Upper lobe of left lung (tissue), 6 donors: Measurements from ENCODE around the gene PRKCQ. TPM values are rescaled to one million over a fixed set of nuclear protein-coding genes. Genes with fewer than 3 reads are reported as not detected.

Experiments
- ATAC-seq, 2 donors: fragments of 200-7000 bp; cut with Tn5 transposase; one replicate each; pipeline ENCODE4 v1.9.1; 2022; ENCODE audit warnings: mild to moderate bottlenecking in 2 of 2, moderate library complexity in 2 of 2; ENCODE audit not compliant: low FRiP score in 2 of 2
- DNase-seq, 2 donors: peaks; one replicate each; pipeline ENCODE4 v3.0.0-alpha.2; 2019 to 2020
- H3K27ac ChIP-seq, 4 donors: fragments of 200-600 bp; sonication (generic); one replicate each; pipeline ENCODE4 v1.5.1; 2016 to 2019
- H3K27me3 ChIP-seq, 4 donors: fragments of 200-600 bp; sonication (generic); one replicate each; pipeline ENCODE4 v1.5.1; 2017 to 2019
- H3K36me3 ChIP-seq, 4 donors: fragments of 200-600 bp; sonication (generic); one replicate each; pipeline ENCODE4 v1.5.1; 2016 to 2019
- H3K4me1 ChIP-seq, 4 donors: fragments of 200-600 bp; sonication (generic); one replicate each; pipeline ENCODE4 v1.5.1; 2018 to 2019
- H3K4me3 ChIP-seq, 4 donors: fragments of 200-600 bp; sonication (generic); one replicate each; pipeline ENCODE4 v1.5.1; 2017 to 2019; ENCODE audit warnings: mild to moderate bottlenecking in 2 of 4, moderate library complexity in 1 of 4
- H3K9me3 ChIP-seq, 4 donors: fragments of 200-600 bp; sonication (generic); one replicate each; pipeline ENCODE4 v1.5.1; 2018 to 2019
- EP300 ChIP-seq, 4 donors: sonication (generic); formaldehyde crosslinking; IDR thresholded peaks; one replicate each; pipeline ENCODE4 v1.5.1; 2017; ENCODE audit warnings: antibody characterized with exemption in 4 of 4, control low read depth in 2 of 4
- POLR2A ChIP-seq, 4 donors: fragments of 450-650 bp; IDR thresholded peaks; one replicate each; pipeline ENCODE4 v1.5.1; 2016 to 2017; ENCODE audit warnings: antibody characterized with exemption in 4 of 4, mild to moderate bottlenecking in 2 of 4
- POLR2AphosphoS5 ChIP-seq, 2 donors: sonication (generic); formaldehyde crosslinking; IDR thresholded peaks; one replicate each; pipeline ENCODE4 v1.5.1; 2017; ENCODE audit warnings: antibody characterized with exemption in 2 of 2
- WGBS, 2 donors: methylation state at CpG; one replicate each; pipeline ENCODE4 v1.1.5; 2017 to 2018; 5-methylcytosine and 5-hydroxymethylcytosine counted together
- total RNA-seq, 6 donors: library from RNA; depleted of rRNA in 4 of 6; stranded (reverse); fragments of >200 nt in 4 of 6; gene quantifications; one replicate each; pipeline versions ENCODE4 v1.1.0 to v1.2.1, GENCODE V29; 2016 to 2021
- TF ChIP-seq, protein P1 (sequence below), 6 experiments: fragments of 450-650 bp in 4 of 6; fragments of 200-600 bp in 2 of 6; sonication (generic) in 2 of 6; IDR thresholded peaks; one replicate each; pipeline ENCODE4 v1.5.1; 2016 to 2019; ENCODE audit warnings: antibody characterized with exemption in 6 of 6
- donor health status: DM: no; HTN: no; CAD: no; lungs with moderate emphysema.
- donor health status: DM: no; HTN: yes; CAD: no; lungs with severe emphysema.

Gene PRKCQ
- total RNA-seq, 6 donors from 2014 or later = 6.5 to 16.8 (median 11.2) TPM

DNA sequence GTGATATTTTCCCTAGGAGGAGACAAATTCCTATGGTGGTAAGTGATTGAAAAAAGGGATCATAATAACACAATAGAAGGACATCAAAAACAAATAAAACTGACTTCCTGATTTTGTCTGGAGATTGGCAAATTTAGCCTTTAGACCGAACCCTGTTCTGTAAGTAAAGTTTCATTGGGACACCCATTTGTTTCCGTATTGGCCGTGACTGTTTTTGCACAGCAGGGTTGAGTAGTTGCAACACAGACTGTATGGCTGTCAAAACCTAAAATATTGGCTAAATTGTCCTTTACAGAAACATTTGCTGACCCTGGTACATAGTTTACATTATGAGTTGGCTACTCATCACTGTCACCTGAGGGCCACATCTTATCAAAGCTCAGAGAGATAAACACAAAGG is 168.6 kb downstream of the PRKCQ start:
- TF ChIP-seq, protein P1, sequence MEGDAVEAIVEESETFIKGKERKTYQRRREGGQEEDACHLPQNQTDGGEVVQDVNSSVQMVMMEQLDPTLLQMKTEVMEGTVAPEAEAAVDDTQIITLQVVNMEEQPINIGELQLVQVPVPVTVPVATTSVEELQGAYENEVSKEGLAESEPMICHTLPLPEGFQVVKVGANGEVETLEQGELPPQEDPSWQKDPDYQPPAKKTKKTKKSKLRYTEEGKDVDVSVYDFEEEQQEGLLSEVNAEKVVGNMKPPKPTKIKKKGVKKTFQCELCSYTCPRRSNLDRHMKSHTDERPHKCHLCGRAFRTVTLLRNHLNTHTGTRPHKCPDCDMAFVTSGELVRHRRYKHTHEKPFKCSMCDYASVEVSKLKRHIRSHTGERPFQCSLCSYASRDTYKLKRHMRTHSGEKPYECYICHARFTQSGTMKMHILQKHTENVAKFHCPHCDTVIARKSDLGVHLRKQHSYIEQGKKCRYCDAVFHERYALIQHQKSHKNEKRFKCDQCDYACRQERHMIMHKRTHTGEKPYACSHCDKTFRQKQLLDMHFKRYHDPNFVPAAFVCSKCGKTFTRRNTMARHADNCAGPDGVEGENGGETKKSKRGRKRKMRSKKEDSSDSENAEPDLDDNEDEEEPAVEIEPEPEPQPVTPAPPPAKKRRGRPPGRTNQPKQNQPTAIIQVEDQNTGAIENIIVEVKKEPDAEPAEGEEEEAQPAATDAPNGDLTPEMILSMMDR (IDR thresholded peaks at IDR 0.05) = no peak
- no peak for TF ChIP-seq EP300 (IDR thresholded peaks at IDR 0.05)
- Histone ChIP-seq H3K4me3 (no peak overlapping the region), H3K4me1 (peaks cover 6 to 14% (median 10%) of the 10 kb centered on the region in 4 donors), H3K27me3 (no peaks in the 10 kb centered on the region), H3K36me3 (no peaks in the 10 kb centered on the region), H3K27ac (no peak overlapping the region), H3K9me3 (no peaks in the 10 kb centered on the region)
- WGBS, 2 donors = 50 to 56% methylated on average over 3 of the region's 3 CpGs
- ATAC-seq (peak in 1 of 2 donors; percentile 24), DNase-seq (no peak)

DNA sequence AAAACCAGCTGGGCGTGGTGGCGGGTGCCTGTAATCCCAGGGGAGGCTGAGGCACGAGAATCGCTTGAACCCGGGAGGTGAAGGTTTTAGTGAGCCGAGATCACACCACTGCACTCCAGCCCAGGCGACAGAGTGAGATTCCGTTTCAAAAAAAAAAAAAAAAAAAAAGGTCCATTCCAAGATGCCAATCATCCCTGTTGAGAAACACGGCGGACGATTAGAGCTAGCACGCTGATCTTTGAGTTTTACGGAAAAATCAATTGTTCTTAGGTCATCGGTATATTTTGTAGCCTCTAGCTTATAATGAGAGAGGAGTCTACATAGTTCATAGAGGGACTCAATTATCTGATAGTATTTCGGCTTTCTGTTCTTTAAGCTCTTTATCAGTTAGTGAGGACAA is 169.2 kb downstream of the PRKCQ start:
- ATAC-seq = no peak
- 94 to 96% methylated on average over 15 of the region's 15 CpGs for WGBS, 2 donors
- H3K27ac ChIP-seq = peak overlapping the region; percentile 31 to 65 (median 56)

DNA sequence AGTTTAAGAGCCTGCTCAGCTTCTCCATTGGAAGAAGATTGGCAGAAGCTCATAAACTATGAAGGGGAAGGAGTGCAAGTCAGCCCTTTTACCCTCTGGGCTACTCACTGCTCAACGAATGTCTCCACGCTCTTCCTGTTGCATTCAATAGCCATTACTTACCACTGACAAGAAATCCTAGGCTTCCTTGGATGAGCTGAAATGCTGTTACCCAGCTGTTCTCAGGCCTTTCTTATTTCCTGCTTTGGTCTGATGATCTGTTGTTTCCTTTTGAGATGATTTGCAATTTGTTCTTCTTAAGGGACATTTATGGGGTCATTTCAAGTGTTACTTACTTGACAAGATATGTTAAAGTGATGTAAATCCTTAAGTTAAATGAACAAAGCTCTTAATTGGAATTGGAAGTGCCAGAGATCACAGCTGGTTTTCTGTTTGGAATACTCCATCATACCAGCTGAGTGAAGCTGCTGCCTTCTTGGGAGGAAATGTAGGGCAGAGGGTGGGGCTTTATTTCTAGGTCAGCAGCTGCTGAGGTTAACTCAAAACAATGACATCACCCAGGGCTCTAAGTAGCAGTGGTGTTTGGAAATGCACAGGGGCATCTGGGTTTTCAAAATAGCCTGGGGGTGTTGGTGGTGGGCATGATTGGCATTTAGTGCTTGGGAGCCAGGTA is 170.0 kb downstream of the PRKCQ start:
- WGBS, 2 donors = 44 to 54% methylated on average over 2 of the region's 2 CpGs
- TF ChIP-seq, protein P1 (IDR thresholded peaks at IDR 0.05) = no peak
- TF ChIP-seq EP300 (IDR thresholded peaks at IDR 0.05) = no peak

More for the DNA sequence above, 169.2 kb downstream of the PRKCQ start:
- DNase-seq = no peak
- Histone ChIP-seq H3K4me3 (no peak overlapping the region), H3K4me1 (peaks cover 6 to 14% (median 10%) of the 10 kb centered on the region in 4 donors), H3K9me3 (no peaks in the 10 kb centered on the region), H3K36me3 (no peaks in the 10 kb centered on the region), H3K27me3 (no peaks in the 10 kb centered on the region)
- TF ChIP-seq, protein P1 (IDR thresholded peaks at IDR 0.05) = no peak

DNA sequence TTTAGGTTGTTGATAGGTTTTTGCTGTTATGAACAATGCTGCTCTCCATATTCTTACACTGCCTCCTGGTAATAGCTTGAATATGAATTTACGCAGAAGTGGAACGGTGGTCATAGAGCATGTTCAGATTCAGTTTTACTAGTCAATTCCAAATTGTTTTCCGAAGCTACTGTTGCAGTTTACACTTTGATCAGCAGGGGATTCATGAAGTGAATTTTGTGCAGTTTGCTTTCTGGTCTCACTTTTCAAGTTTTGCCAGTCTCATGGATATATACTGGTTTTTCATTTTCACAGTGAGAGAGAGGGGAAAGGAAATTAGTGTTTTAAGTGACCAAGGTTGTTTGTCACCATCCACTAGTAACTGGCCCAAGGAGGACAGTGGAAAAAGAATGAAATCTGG is 171.3 kb downstream of the PRKCQ start:
- H3K27me3 ChIP-seq = no peaks in the 10 kb centered on the region
- DNase-seq = no peak
- H3K9me3 ChIP-seq = no peaks in the 10 kb centered on the region
- no peak overlapping the region for H3K27ac ChIP-seq
- WGBS, 2 donors = 92 to 93% methylated on average over 3 of the region's 3 CpGs
- H3K4me3 ChIP-seq = no peak overlapping the region
- no peak for TF ChIP-seq POLR2A (IDR thresholded peaks at IDR 0.05)
- TF ChIP-seq, protein P1 (IDR thresholded peaks at IDR 0.05) = no peak
- no peak for TF ChIP-seq EP300 (IDR thresholded peaks at IDR 0.05)
- TF ChIP-seq POLR2AphosphoS5 (IDR thresholded peaks at IDR 0.05) = no peak
- peaks cover 6 to 14% (median 10%) of the 10 kb centered on the region in 4 donors for H3K4me1 ChIP-seq
- H3K36me3 ChIP-seq = no peaks in the 10 kb centered on the region
- ATAC-seq = no peak

More for the DNA sequence above, 170.0 kb downstream of the PRKCQ start:
- no peak overlapping the region for H3K4me3 ChIP-seq
- no peaks in the 10 kb centered on the region for H3K36me3 ChIP-seq
- DNase-seq (peak in 1 of 2 donors; percentile 45), ATAC-seq (peak; percentile 73 to 88)
- peaks cover 6 to 14% (median 10%) of the 10 kb centered on the region in 4 donors for H3K4me1 ChIP-seq
- peak overlapping the region; percentile 31 to 65 (median 56) for H3K27ac ChIP-seq
- H3K27me3 ChIP-seq = no peaks in the 10 kb centered on the region
- H3K9me3 ChIP-seq = no peaks in the 10 kb centered on the region
